LoVo (cell line): ENCODE data around the gene PRICKLE1.
A peak's percentile ranks its signal among the peaks of the same experiment; 100 is the strongest.

Source experiments
- DNase-seq: peaks from one replicate; pipeline ENCODE4 v3.0.0-alpha.2; 2016; ENCODE audit warnings: low spot score

The PRICKLE1 gene

GRCh38 chr12:42589465-42590329, at the start of gene PRICKLE1:
PRICKLE1 (minus strand) TSS chr12:42589746; CDS start chr12:42472516, 117,230 bp downstream.
- DNase-seq: peak; percentile 52

GRCh38 chr12:42638697-42639096, 49.2 kb upstream of the PRICKLE1 start:
- no peak for DNase-seq

GRCh38 chr12:42638011-42638410, 48.5 kb upstream of the PRICKLE1 start:
- DNase-seq: no peak

GRCh38 chr12:42636993-42637392, 47.4 kb upstream of the PRICKLE1 start:
- no peak for DNase-seq

- DNase-seq: no peak
These were observed 44.0 kb upstream of the PRICKLE1 start for GRCh38 chr12:42633594-42633993.

GRCh38 chr12:42631513-42631912, 42.0 kb upstream of the PRICKLE1 start:
- no peak for DNase-seq

GRCh38 chr12:42630314-42630713, 40.8 kb upstream of the PRICKLE1 start:
- no peak for DNase-seq

- no peak for DNase-seq
These were observed 37.6 kb upstream of the PRICKLE1 start for GRCh38 chr12:42627151-42627550.

GRCh38 chr12:42625611-42626010, 36.1 kb upstream of the PRICKLE1 start:
- peak; percentile 14 for DNase-seq

- DNase-seq: no peak
These were observed 28.1 kb upstream of the PRICKLE1 start for GRCh38 chr12:42617622-42618021.

GRCh38 chr12:42615006-42615405, 25.5 kb upstream of the PRICKLE1 start:
- no peak for DNase-seq

GRCh38 chr12:42612231-42612613, 22.7 kb upstream of the PRICKLE1 start:
- DNase-seq: no peak

GRCh38 chr12:42611571-42612230, 22.2 kb upstream of the PRICKLE1 start:
- no peak for DNase-seq

- DNase-seq: no peak
These were observed 20.1 kb upstream of the PRICKLE1 start for GRCh38 chr12:42609605-42610004.

GRCh38 chr12:42608196-42608825, 18.8 kb upstream of the PRICKLE1 start:
- no peak for DNase-seq

GRCh38 chr12:42607584-42608058, 18.1 kb upstream of the PRICKLE1 start:
- no peak for DNase-seq

- no peak for DNase-seq
These were observed 16.9 kb upstream of the PRICKLE1 start for GRCh38 chr12:42606471-42606870.

GRCh38 chr12:42605685-42606084, 16.1 kb upstream of the PRICKLE1 start:
- no peak for DNase-seq

GRCh38 chr12:42603246-42603990, 13.9 kb upstream of the PRICKLE1 start:
- no peak for DNase-seq

GRCh38 chr12:42593874-42594273, 4.3 kb upstream of the PRICKLE1 start:
- DNase-seq: no peak

- no peak for DNase-seq
These were observed 886 bp upstream of the PRICKLE1 start for GRCh38 chr12:42590330-42590934.
